GM13976 (cell line): Measurements from ENCODE around the gene CDC42BPA.

Experiments used
- DNase-seq: peaks from one replicate; pipeline ENCODE4 v3.0.0; 2012; ENCODE audit warnings: low spot score
- in situ Hi-C: fragments of 300-500 bp; cut with MboI; formaldehyde crosslinking; loops from one replicate; pipeline ENCODE4 v1.12.0; 2022; ENCODE audit warnings: low sequenced_read_pairs, mixed read lengths, inconsistent platforms; ENCODE audit not compliant: unreplicated experiment
- TF ChIP-seq, protein P1 (sequence below): IDR thresholded peaks from 2 replicates; pipeline ENCODE4 v1.5.1; 2012; ENCODE audit warnings: borderline replicate concordance, mild to moderate bottlenecking; ENCODE audit not compliant: insufficient read depth; ENCODE audit errors: extremely low read depth, missing control alignments, control extremely low read depth

Gene CDC42BPA

GRCh38 chr1:227299241-227299627, 19.1 kb downstream of the CDC42BPA start:
- TF ChIP-seq, protein P1, sequence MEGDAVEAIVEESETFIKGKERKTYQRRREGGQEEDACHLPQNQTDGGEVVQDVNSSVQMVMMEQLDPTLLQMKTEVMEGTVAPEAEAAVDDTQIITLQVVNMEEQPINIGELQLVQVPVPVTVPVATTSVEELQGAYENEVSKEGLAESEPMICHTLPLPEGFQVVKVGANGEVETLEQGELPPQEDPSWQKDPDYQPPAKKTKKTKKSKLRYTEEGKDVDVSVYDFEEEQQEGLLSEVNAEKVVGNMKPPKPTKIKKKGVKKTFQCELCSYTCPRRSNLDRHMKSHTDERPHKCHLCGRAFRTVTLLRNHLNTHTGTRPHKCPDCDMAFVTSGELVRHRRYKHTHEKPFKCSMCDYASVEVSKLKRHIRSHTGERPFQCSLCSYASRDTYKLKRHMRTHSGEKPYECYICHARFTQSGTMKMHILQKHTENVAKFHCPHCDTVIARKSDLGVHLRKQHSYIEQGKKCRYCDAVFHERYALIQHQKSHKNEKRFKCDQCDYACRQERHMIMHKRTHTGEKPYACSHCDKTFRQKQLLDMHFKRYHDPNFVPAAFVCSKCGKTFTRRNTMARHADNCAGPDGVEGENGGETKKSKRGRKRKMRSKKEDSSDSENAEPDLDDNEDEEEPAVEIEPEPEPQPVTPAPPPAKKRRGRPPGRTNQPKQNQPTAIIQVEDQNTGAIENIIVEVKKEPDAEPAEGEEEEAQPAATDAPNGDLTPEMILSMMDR: no peak
- DNase-seq: no peak
- in situ Hi-C loops: no loop called here

- TF ChIP-seq, protein P1: no peak
- no peak for DNase-seq
- in situ Hi-C loops: no loop called here
Observed at GRCh38 chr1:227298512-227299240, 19.6 kb downstream of the CDC42BPA start.

GRCh38 chr1:227297073-227297793, 21.1 kb downstream of the CDC42BPA start:
- TF ChIP-seq, protein P1: no peak
- in situ Hi-C loops: no loop called here
- DNase-seq: no peak

- in situ Hi-C loops: no loop called here
- TF ChIP-seq, protein P1: no peak
- no peak for DNase-seq
Observed at GRCh38 chr1:227295609-227296008, 22.7 kb downstream of the CDC42BPA start.

DNA sequence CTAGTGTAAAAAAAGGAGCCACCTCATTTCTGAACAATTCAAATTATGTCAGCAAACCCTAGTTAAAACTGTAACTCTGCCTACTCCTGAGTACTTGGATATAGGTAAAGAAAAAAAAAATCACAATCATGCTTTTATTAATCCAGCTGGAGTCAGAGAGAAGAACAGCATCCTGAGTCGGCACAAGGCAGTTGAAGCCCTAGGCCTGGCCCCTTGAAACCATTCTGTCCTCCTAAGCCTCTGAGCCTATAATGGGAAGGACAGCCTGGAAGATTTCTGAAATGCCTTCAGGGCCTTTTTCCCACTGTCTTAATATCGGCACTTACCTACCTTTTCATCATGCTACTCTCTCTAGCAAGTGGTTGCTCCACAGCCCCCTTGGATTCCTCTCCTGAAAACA, 32.5 kb downstream of the CDC42BPA start:
- in situ Hi-C loops: no loop called here
- TF ChIP-seq, protein P1: no peak
- no peak for DNase-seq

DNA sequence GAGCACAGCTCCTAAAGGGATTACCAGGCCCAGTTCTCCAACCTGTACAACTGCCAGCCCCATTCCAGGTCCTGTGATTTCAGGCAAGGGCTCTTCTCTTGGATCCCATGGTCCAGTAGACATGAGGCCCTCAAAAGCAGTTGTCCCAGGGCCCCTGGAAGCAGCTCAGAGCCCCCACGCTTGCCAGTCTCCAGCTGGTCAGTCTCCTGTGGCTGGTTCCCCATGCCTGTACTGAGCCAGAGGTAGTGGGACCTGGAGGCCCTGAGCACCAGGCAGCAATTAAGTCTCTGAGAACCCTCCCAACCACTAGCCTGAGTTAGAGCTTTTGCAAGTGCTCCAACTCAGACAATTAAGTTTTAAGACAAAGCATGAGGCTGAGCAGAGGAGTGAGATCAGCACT, 36.9 kb downstream of the CDC42BPA start:
- no peak for DNase-seq
- TF ChIP-seq, protein P1: no peak
- in situ Hi-C loops: no loop called here
